Spleen (tissue), 11 donors: ENCODE results near the gene LMO3. TPM values are rescaled to one million over a fixed set of nuclear protein-coding genes. Genes with fewer than 3 reads are reported as not detected.

Source experiments
- DNase-seq: peaks from one replicate; pipeline ENCODE4 v3.0.0-alpha.2; 2020
- H3K27ac ChIP-seq, 8 donors: fragments of 200-600 bp; sonication (generic) in 7 of 8; 1 replicate in 4 of 8; 2 replicates in 4 of 8; pipeline versions ENCODE4 v1.5.0 to v1.8.0; 2016 to 2021; ENCODE audit warnings: inconsistent platforms in 4 of 8, mild to moderate bottlenecking in 4 of 8, moderate library complexity in 1 of 8
- H3K27me3 ChIP-seq, 7 donors: fragments of 200-600 bp; sonication (generic) in 6 of 7; replicated peaks in 1 of 7; 1 replicate in 4 of 7; 2 replicates in 3 of 7; pipeline versions ENCODE4 v1.5.0 to v1.8.0; 2016 to 2021; ENCODE audit warnings: inconsistent platforms in 3 of 7, mild to moderate bottlenecking in 1 of 7
- H3K36me3 ChIP-seq, 6 donors: fragments of 200-600 bp; sonication (generic) in 5 of 6; 1 replicate in 4 of 6; 2 replicates in 2 of 6; pipeline versions ENCODE4 v1.5.0 to v1.8.0; 2016 to 2021; ENCODE audit warnings: inconsistent platforms in 2 of 6
- H3K4me1 ChIP-seq, 6 donors: fragments of 200-600 bp; sonication (generic) in 5 of 6; 1 replicate in 3 of 6; 2 replicates in 3 of 6; pipeline versions ENCODE4 v1.5.0 to v1.8.0; 2016 to 2021; ENCODE audit warnings: inconsistent platforms in 3 of 6
- H3K4me3 ChIP-seq, 8 donors: fragments of 200-600 bp; sonication (generic) in 7 of 8; 1 replicate in 4 of 8; 2 replicates in 4 of 8; pipeline versions ENCODE4 v1.5.0 to v1.8.0; 2016 to 2021; ENCODE audit warnings: inconsistent platforms in 4 of 8, mild to moderate bottlenecking in 4 of 8, moderate library complexity in 2 of 8
- H3K9me3 ChIP-seq, 8 donors: fragments of 200-600 bp; sonication (generic) in 7 of 8; 1 replicate in 4 of 8; 2 replicates in 4 of 8; pipeline versions ENCODE4 v1.5.0 to v1.8.0; 2016 to 2021; ENCODE audit warnings: inconsistent platforms in 4 of 8
- POLR2A ChIP-seq, 3 donors: fragments of 450-650 bp; IDR thresholded peaks; one replicate each; pipeline ENCODE4 v1.5.1; 2017; ENCODE audit warnings: antibody characterized with exemption in 3 of 3, mild to moderate bottlenecking in 1 of 3
- POLR2AphosphoS5 ChIP-seq, 3 donors: sonication (generic); formaldehyde crosslinking; IDR thresholded peaks; one replicate each; pipeline ENCODE4 v1.5.1; 2017; ENCODE audit warnings: antibody characterized with exemption in 3 of 3
- WGBS, 5 donors: extraction: QIAGEN DNeasy Blood & Tissue Kit in 3 of 5; methylation state at CpG; one replicate each; pipeline versions ENCODE4 v1.1.5 to v1.1.7; 2013 to 2018; 5-methylcytosine and 5-hydroxymethylcytosine counted together
- intact Hi-C: fragments of 100-400 bp; cut with DNase I; formaldehyde crosslinking; loops from one replicate; pipeline ENCODE4 v1.15.0; 2023; ENCODE audit warnings: low total_unique reads
- polyA plus RNA-seq, 3 donors: library from polyadenylated mRNA; stranded (reverse); fragments of 200-250 nt; gene quantifications; one replicate each; pipeline ENCODE4 v1.2.1, GENCODE V29; 2013
- total RNA-seq, 7 donors: library from RNA; depleted of rRNA in 3 of 7; stranded (reverse); fragments of >200 nt in 3 of 7; fragmentation: NEBNext Ultra II Directional in 4 of 7; extraction: Animal tissue kit (Norgen Biotek cat#: 25700) in 4 of 7; gene quantifications; one replicate each; pipeline versions ENCODE4 v1.1.0 to v1.2.1, GENCODE V29; 2016 to 2021
- TF ChIP-seq, protein P1 (sequence below), 11 experiments: fragments of 200-600 bp in 7 of 11; fragments of 450-650 bp in 4 of 11; sonication (generic) in 4 of 11; IDR thresholded peaks in 8 of 11; conservative IDR thresholded peaks in 3 of 11; 1 replicate in 7 of 11; 2 replicates in 4 of 11; pipeline versions ENCODE4 v1.4.0 to v1.8.0; 2016 to 2021; ENCODE audit warnings: antibody characterized with exemption in 11 of 11, inconsistent platforms in 4 of 11, mild to moderate bottlenecking in 1 of 11
- donor health status: healthy with polysubstance abuse.
- donor health status: DM: no; HTN: no; CAD: no; lungs with moderate emphysema.
- donor health status: DM: no; HTN: no; CAD: no.
- donor health status: Bipolar disorder and iron deficiency.
- donor health status: healthy.
- donor health status: DM: no; HTN: no; CAD: no.
- donor health status: DM: yes; HTN: yes; CAD: no.

LMO3 gene
- total and polyA plus RNA-seq, 10 donors = 0.07 to 2.5 (median 0.48) TPM; not detected in 1

DNA sequence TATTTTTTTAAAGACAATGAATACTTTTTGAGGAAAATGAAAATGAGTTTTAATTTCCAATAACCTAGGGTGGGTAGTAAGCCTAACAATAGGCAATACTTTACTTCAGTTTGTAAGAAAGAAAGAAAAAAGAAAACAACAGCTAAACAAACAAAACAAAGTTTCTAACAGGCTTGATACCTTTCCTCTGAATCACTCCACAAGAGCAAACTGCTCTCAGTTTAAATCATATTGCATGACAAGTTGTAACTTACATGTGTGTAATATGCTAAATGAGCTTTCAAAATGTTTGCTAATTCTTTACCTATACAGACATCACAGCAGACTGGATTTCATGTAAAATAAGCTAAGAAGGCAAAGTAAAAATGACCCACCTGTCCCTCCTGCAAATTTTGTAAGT lies 6.7 kb upstream of the LMO3 start:
- TF ChIP-seq, protein P1, sequence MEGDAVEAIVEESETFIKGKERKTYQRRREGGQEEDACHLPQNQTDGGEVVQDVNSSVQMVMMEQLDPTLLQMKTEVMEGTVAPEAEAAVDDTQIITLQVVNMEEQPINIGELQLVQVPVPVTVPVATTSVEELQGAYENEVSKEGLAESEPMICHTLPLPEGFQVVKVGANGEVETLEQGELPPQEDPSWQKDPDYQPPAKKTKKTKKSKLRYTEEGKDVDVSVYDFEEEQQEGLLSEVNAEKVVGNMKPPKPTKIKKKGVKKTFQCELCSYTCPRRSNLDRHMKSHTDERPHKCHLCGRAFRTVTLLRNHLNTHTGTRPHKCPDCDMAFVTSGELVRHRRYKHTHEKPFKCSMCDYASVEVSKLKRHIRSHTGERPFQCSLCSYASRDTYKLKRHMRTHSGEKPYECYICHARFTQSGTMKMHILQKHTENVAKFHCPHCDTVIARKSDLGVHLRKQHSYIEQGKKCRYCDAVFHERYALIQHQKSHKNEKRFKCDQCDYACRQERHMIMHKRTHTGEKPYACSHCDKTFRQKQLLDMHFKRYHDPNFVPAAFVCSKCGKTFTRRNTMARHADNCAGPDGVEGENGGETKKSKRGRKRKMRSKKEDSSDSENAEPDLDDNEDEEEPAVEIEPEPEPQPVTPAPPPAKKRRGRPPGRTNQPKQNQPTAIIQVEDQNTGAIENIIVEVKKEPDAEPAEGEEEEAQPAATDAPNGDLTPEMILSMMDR (IDR thresholded peaks at IDR 0.05 in 8 of 11, conservative IDR thresholded peaks at IDR 0.05 in 3 of 11) = no peak
- TF ChIP-seq POLR2AphosphoS5 (IDR thresholded peaks at IDR 0.05) (no peak), POLR2A (IDR thresholded peaks at IDR 0.05) (no peak)
- Histone ChIP-seq H3K4me1 (no peaks in the 10 kb centered on the region), H3K9me3 (no peaks in the 10 kb centered on the region), H3K4me3 (no peak overlapping the region), H3K27ac (no peak overlapping the region), H3K36me3 (no peaks in the 10 kb centered on the region), H3K27me3 (peaks cover 0 to 38% (median 7%) of the 10 kb centered on the region in 7 donors)
- DNase-seq = no peak
- intact Hi-C loops = no loop called here

DNA sequence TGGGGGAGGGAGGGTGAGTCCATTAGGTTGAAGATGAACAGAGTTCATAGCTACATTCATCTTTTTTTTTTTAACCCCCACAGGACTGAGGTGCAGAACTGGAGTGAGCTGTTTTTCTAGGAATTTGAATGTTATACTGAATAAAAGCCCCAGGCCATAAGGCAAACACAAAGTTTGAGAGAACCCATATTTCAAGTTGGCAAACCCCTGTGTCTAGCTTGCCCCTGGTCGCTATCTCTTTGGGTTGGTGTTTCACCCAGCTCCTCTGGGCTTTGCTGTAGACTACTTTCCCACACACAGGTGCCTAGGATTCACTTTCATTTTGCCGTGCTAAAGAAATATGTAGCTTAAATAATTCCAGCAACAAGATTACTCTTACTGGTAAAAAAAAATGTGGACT lies 5.2 kb upstream of the LMO3 start:
- Histone ChIP-seq H3K36me3 (no peaks in the 10 kb centered on the region), H3K9me3 (no peaks in the 10 kb centered on the region), H3K27ac (no peak overlapping the region), H3K4me3 (no peak overlapping the region), H3K4me1 (peaks cover 0 to 8% (median 5%) of the 10 kb centered on the region in 6 donors), H3K27me3 (peaks cover 0 to 53% (median 19%) of the 10 kb centered on the region in 7 donors)
- no peak for DNase-seq
- intact Hi-C loops = no loop called here
- no peak for TF ChIP-seq POLR2A (IDR thresholded peaks at IDR 0.05)
- TF ChIP-seq, protein P1 (IDR thresholded peaks at IDR 0.05 in 8 of 11, conservative IDR thresholded peaks at IDR 0.05 in 3 of 11) = no peak
- TF ChIP-seq POLR2AphosphoS5 (IDR thresholded peaks at IDR 0.05) = no peak
- 30 to 49% (median 41%) methylated on average over 2 of the region's 2 CpGs for WGBS, 5 donors

DNA sequence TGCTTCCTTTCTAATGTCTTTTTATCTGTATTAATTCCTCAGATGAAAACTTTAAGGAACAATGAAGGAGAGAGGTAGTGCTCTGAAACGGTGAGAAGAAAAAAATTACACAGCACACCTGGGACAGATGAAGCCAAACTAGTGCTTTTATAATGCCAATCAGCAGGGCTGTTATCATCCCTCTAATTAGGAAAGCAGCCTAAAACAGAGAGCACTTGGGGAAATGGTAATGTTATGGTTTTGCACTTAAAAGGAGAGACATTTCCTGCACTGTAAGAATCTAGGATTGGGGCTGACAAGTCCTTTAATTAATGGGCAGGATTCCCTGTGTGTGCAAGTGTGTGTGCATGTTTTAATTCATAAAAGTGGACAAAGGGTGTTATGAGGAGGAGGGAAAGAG lies 4.8 kb upstream of the LMO3 start:
- TF ChIP-seq POLR2A (IDR thresholded peaks at IDR 0.05) = no peak
- TF ChIP-seq, protein P1 (IDR thresholded peaks at IDR 0.05 in 8 of 11, conservative IDR thresholded peaks at IDR 0.05 in 3 of 11) = no peak
- TF ChIP-seq POLR2AphosphoS5 (IDR thresholded peaks at IDR 0.05) = no peak
- 0 to 15% (median 5%) methylated on average over 1 of the region's 1 CpG for WGBS, 5 donors

DNA sequence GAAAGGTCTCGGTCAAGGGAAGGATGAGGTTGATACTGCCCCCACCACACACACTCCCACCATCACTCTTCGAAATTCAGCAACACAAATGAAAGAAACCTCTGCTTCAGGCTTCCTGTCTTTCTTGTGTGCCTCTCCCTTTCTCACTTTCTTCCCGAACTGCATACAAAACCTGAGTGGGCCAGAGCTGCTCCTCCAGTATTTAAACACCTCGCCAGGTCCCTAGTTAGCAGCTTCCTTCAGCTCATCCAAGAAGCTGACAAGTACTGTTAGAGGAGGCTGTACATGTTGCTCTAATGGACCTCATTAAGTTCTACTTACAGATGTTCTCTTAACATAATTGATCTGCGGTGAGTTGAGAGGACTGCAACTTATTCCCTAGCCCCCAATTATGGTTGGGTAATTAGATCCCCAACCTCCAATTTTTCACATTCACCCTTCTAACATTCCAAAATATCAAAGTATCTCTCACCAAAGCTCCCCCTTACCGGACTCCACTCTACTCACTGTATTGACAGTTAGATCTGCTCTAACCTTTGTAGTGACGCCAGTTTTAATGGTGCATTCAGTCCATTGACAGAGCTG lies 4.1 kb upstream of the LMO3 start:
- 17 to 28% (median 20%) methylated on average over 7 of the region's 7 CpGs for WGBS, 5 donors
- DNase-seq = no peak
- Histone ChIP-seq H3K27ac (no peak overlapping the region), H3K27me3 (peaks cover 0 to 64% (median 27%) of the 10 kb centered on the region in 7 donors), H3K4me3 (no peak overlapping the region), H3K9me3 (no peaks in the 10 kb centered on the region), H3K4me1 (peaks cover 0 to 16% (median 9%) of the 10 kb centered on the region in 6 donors), H3K36me3 (no peaks in the 10 kb centered on the region)
- TF ChIP-seq POLR2AphosphoS5 (IDR thresholded peaks at IDR 0.05) = no peak
- TF ChIP-seq, protein P1 (IDR thresholded peaks at IDR 0.05 in 8 of 11, conservative IDR thresholded peaks at IDR 0.05 in 3 of 11) = no peak
- no peak for TF ChIP-seq POLR2A (IDR thresholded peaks at IDR 0.05)
- intact Hi-C loops = no loop called here

More for the DNA sequence above, 4.8 kb upstream of the LMO3 start:
- no peak overlapping the region for H3K27ac ChIP-seq
- no peak overlapping the region for H3K4me3 ChIP-seq
- intact Hi-C loops = no loop called here
- no peak for DNase-seq
- no peaks in the 10 kb centered on the region for H3K9me3 ChIP-seq
- H3K4me1 ChIP-seq = peaks cover 0 to 12% (median 8%) of the 10 kb centered on the region in 6 donors
- peaks cover 0 to 57% (median 21%) of the 10 kb centered on the region in 7 donors for H3K27me3 ChIP-seq
- H3K36me3 ChIP-seq = no peaks in the 10 kb centered on the region
